ENCODE measurements around the gene PRKG1. TPM values are rescaled to one million over a fixed set of nuclear protein-coding genes. Genes with fewer than 3 reads are reported as not detected.

Gene PRKG1
- total RNA-seq, 1 experiment from 2014 or later, result 7.4 TPM

GRCh38 chr10:51669041-51669440 is 594.8 kb downstream of the PRKG1 start:
- Histone ChIP-seq H3K79me2 (ENCODE audit: low read length) (no peaks in the 10 kb centered on the region), H3K9ac (ENCODE audit: low read length) (no peak overlapping the region), H3K9me3 (ENCODE audit: low read length) (0 out of 2 replicates have a peak, but pooled peaks cover 3% of the 10 kb centered on the region), H3K27me3 (ENCODE audit: low read length) (no peaks in the 10 kb centered on the region), H3K36me3 (ENCODE audit: low read depth, low read length) (no peaks in the 10 kb centered on the region), H3K27ac (ENCODE audit: low read length) (no peak overlapping the region), H3K4me3 (ENCODE audit: low read length) (no peak overlapping the region), H3K4me2 (ENCODE audit: low read length) (no peak overlapping the region), H4K20me1 (ENCODE audit: low read length) (no peaks in the 10 kb centered on the region), H3K4me1 (ENCODE audit: insufficient read depth, low read length) (peaks cover 13% of the 10 kb centered on the region), H2AFZ (ENCODE audit: low read length) (no peak overlapping the region), H3K9me2 (replicated peaks; ENCODE audit: low read length) (0 out of 2 replicates have a peak, but pooled peaks cover 4% of the 10 kb centered on the region), H3F3A (ENCODE audit: low read length, unreplicated experiment) (no peaks in the 10 kb centered on the region)
- ATAC-seq (no peak), DNase-seq (no peak)
- intact Hi-C loops (cut with micrococcal nuclease), result loop anchor here (2.0 kb wide), 1 partner anchor 18 kb away; no protein-coding TSS in a partner anchor
- ChIA-PET CTCF (no interaction called here), POLR2A (ENCODE audit: unreplicated experiment) (interaction anchor here (0.6 kb wide), 1 partner anchor 930 kb away, joined by 4 read pairs; the partner anchor contains the start of gene ASAH2B)
- no TSS peak for BruUV-seq (replicated peaks)
- TF ChIP-seq EZH2phosphoT487 (IDR thresholded peaks at IDR 0.05; ENCODE audit: borderline replicate concordance, low read length) (no peak), CTCF (conservative IDR thresholded peaks at IDR 0.05; ENCODE audit: low read depth, low read length) (no peak), EZH2 (IDR thresholded peaks at IDR 0.05; ENCODE audit: low read length, unreplicated experiment) (no peak)

- intact Hi-C loops (cut with micrococcal nuclease), result no loop called here
- H3K4me2 ChIP-seq (ENCODE audit: low read length), result no peak overlapping the region
- no peak overlapping the region for H3K9ac ChIP-seq (ENCODE audit: low read length)
- DNase-seq (no peak), ATAC-seq (no peak)
- H3K4me3 ChIP-seq (ENCODE audit: low read length), result no peak overlapping the region
- no peaks in the 10 kb centered on the region for H3K27me3 ChIP-seq (ENCODE audit: low read length)
- POLR2A ChIA-PET (ENCODE audit: unreplicated experiment), result no interaction called here
- no peaks in the 10 kb centered on the region for H4K20me1 ChIP-seq (ENCODE audit: low read length)
- H3K9me2 ChIP-seq (replicated peaks; ENCODE audit: low read length), result no peaks in the 10 kb centered on the region
- H3K9me3 ChIP-seq (ENCODE audit: low read length), result 0 out of 2 replicates have a peak, but pooled peaks cover 3% of the 10 kb centered on the region
- H3K79me2 ChIP-seq (ENCODE audit: low read length), result no peaks in the 10 kb centered on the region
- H3K4me1 ChIP-seq (ENCODE audit: insufficient read depth, low read length), result peaks cover 30% of the 10 kb centered on the region
- CTCF ChIA-PET, result no interaction called here
- no peaks in the 10 kb centered on the region for H3K36me3 ChIP-seq (ENCODE audit: low read depth, low read length)
- H3F3A ChIP-seq (ENCODE audit: low read length, unreplicated experiment), result no peaks in the 10 kb centered on the region
- no peak overlapping the region for H2AFZ ChIP-seq (ENCODE audit: low read length)
- no peak overlapping the region for H3K27ac ChIP-seq (ENCODE audit: low read length)
- no TSS peak for BruUV-seq (replicated peaks)
- no peak for TF ChIP-seq CTCF (conservative IDR thresholded peaks at IDR 0.05; ENCODE audit: low read depth, low read length)
These were observed 597.8 kb downstream of the PRKG1 start for GRCh38 chr10:51672039-51672535.

- TF ChIP-seq CTCF (conservative IDR thresholded peaks at IDR 0.05; ENCODE audit: low read depth, low read length) (no peak), EZH2phosphoT487 (IDR thresholded peaks at IDR 0.05; ENCODE audit: borderline replicate concordance, low read length) (no peak), EZH2 (IDR thresholded peaks at IDR 0.05; ENCODE audit: low read length, unreplicated experiment) (no peak)
- Histone ChIP-seq H4K20me1 (ENCODE audit: low read length) (no peaks in the 10 kb centered on the region), H3K9ac (ENCODE audit: low read length) (no peak overlapping the region), H3F3A (ENCODE audit: low read length, unreplicated experiment) (no peaks in the 10 kb centered on the region), H3K9me3 (ENCODE audit: low read length) (0 out of 2 replicates have a peak, but pooled peaks cover 3% of the 10 kb centered on the region), H3K27me3 (ENCODE audit: low read length) (no peaks in the 10 kb centered on the region), H3K4me3 (ENCODE audit: low read length) (no peak overlapping the region), H3K4me2 (ENCODE audit: low read length) (peak overlapping the region; percentile 15), H3K4me1 (ENCODE audit: insufficient read depth, low read length) (peaks cover 17% of the 10 kb centered on the region), H3K79me2 (ENCODE audit: low read length) (no peaks in the 10 kb centered on the region), H3K9me2 (replicated peaks; ENCODE audit: low read length) (no peaks in the 10 kb centered on the region), H2AFZ (ENCODE audit: low read length) (no peak overlapping the region), H3K27ac (ENCODE audit: low read length) (no peak overlapping the region), H3K36me3 (ENCODE audit: low read depth, low read length) (no peaks in the 10 kb centered on the region)
- intact Hi-C loops (cut with micrococcal nuclease), result no loop called here
- ATAC-seq (peak; percentile 99), DNase-seq (peak; percentile 99)
- ChIA-PET POLR2A (ENCODE audit: unreplicated experiment) (no interaction called here), CTCF (no interaction called here)
- no TSS peak for BruUV-seq (replicated peaks)
These were observed 600.8 kb downstream of the PRKG1 start for GRCh38 chr10:51675088-51675487.
